GM12864 (cell line): Measurements from ENCODE around the gene SF3A2.

Experiments
- DNase-seq: peaks from one replicate; pipeline ENCODE4 v3.0.0-alpha.2; 2011; ENCODE audit warnings: low read depth
- H3K4me3 ChIP-seq: 2 replicates; pipeline ENCODE4 v1.5.1; 2011; ENCODE audit warnings: mild to moderate bottlenecking, low read depth, low read length, control low read depth
- CTCF ChIP-seq: IDR thresholded peaks from 2 replicates; pipeline ENCODE4 v1.5.1; 2011; ENCODE audit warnings: low read depth, mild to moderate bottlenecking, moderate library complexity, low read length, control low read depth, inconsistent platforms; ENCODE audit errors: missing control alignments

The SF3A2 gene

GRCh38 chr19:2244125-2244411, 7.4 kb downstream of the SF3A2 start:
- no peak for DNase-seq
- H3K4me3 ChIP-seq, result no peak overlapping the region
- no peak for TF ChIP-seq CTCF

- no peak for TF ChIP-seq CTCF
- DNase-seq, result no peak
- H3K4me3 ChIP-seq, result no peak overlapping the region
Measured at GRCh38 chr19:2244486-2244885, 7.9 kb downstream of the SF3A2 start.

GRCh38 chr19:2245273-2245672, 8.6 kb downstream of the SF3A2 start:
- no peak for TF ChIP-seq CTCF
- no peak overlapping the region for H3K4me3 ChIP-seq

GRCh38 chr19:2246014-2246620, 9.5 kb downstream of the SF3A2 start:
- DNase-seq, result no peak

More at GRCh38 chr19:2245273-2245672, 8.6 kb downstream of the SF3A2 start:
- DNase-seq, result no peak

GRCh38 chr19:2246801-2247361, 10.3 kb downstream of the SF3A2 start:
- no peak for DNase-seq
- no peak for TF ChIP-seq CTCF

More at GRCh38 chr19:2246014-2246620, 9.5 kb downstream of the SF3A2 start:
- H3K4me3 ChIP-seq, result no peak overlapping the region
- TF ChIP-seq CTCF, result no peak

GRCh38 chr19:2247433-2248101, 10.9 kb downstream of the SF3A2 start:
- DNase-seq, result no peak
- H3K4me3 ChIP-seq, result no peak overlapping the region
- TF ChIP-seq CTCF, result no peak

More at GRCh38 chr19:2246801-2247361, 10.3 kb downstream of the SF3A2 start:
- H3K4me3 ChIP-seq, result no peak overlapping the region
